Progenitor cell of endocrine pancreas (in vitro differentiated cells): ENCODE measurements around the gene SSTR3. TPM values are rescaled to one million over a fixed set of nuclear protein-coding genes. Genes with fewer than 3 reads are reported as not detected.
"Not testable (repeated sequence)": the region's sequence is repeated elsewhere in the genome, so short reads cannot be mapped to it uniquely, and the experiment has no call there.

Experiments
- DNase-seq: peaks from one replicate; pipeline ENCODE4 v3.0.0; 2021; ENCODE audit warnings: low spot score; ENCODE audit not compliant: unreplicated experiment
- H3K27ac Mint-ChIP-seq: 2 replicates; pipeline ENCODE4 v1.8.0; 2021; ENCODE audit warnings: mild to moderate bottlenecking, moderate library complexity, mixed read lengths
- H3K27me3 Mint-ChIP-seq: 2 replicates; pipeline ENCODE4 v1.8.0; 2021; ENCODE audit warnings: mixed read lengths
- H3K36me3 Mint-ChIP-seq: 2 replicates; pipeline ENCODE4 v1.8.0; 2022; ENCODE audit warnings: mixed read lengths; ENCODE audit not compliant: insufficient read depth
- H3K4me1 Mint-ChIP-seq: 2 replicates; pipeline ENCODE4 v1.8.0; 2021; ENCODE audit warnings: low read depth, mixed read lengths
- H3K4me3 Mint-ChIP-seq: 2 replicates; pipeline ENCODE4 v1.8.0; 2021; ENCODE audit warnings: low read depth, mild to moderate bottlenecking, moderate library complexity, mixed read lengths
- H3K9me3 Mint-ChIP-seq: 2 replicates; pipeline ENCODE4 v1.8.0; 2021; ENCODE audit warnings: low read depth, mixed read lengths
- total RNA-seq: library from RNA; stranded (reverse); gene quantifications from 2 replicates; pipeline ENCODE4 v1.2.1, GENCODE V29; 2021
- TF ChIP-seq, protein P1 (sequence below): fragments of 200-600 bp; sonication (generic); IDR thresholded peaks from one replicate; pipeline ENCODE4 v1.5.0; 2021; ENCODE audit warnings: antibody characterized with exemption, mild to moderate bottlenecking; ENCODE audit not compliant: unreplicated experiment

SSTR3 gene
- total RNA-seq, 1 donor from 2014 or later, result 1.9 TPM

DNA sequence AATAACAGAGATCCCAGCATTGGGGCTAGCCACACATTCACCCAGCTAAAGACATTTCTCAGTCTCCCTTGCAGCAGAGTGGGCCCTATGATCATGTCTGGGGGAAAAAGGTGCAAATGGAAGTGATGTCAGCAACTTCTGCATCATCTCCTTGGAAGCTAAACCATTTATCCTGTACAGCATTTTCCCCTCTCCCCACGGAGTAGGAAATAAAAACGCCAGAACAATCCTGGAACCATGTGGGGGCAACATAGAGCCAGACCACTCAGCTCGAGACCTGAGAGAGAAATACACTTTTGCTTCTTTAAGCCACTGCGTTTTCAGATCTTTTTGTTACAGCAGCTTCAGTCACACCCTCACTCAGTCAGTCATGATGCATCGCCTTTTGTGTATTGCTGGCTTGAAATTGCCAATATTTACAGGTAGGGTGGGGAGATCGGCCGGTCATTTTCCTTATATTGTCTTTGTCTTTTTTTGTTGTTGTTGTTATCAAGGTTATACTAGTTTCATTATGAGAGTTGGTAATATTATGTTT is 40.9 kb upstream of the SSTR3 start:
- Mint-ChIP-seq H3K9me3 (no peaks in the 10 kb centered on the region), H3K27me3 (peaks cover 11% of the 10 kb centered on the region), H3K36me3 (no peaks in the 10 kb centered on the region), H3K4me1 (peaks cover 5% of the 10 kb centered on the region), H3K27ac (no peak overlapping the region), H3K4me3 (no peak overlapping the region)
- TF ChIP-seq, protein P1, sequence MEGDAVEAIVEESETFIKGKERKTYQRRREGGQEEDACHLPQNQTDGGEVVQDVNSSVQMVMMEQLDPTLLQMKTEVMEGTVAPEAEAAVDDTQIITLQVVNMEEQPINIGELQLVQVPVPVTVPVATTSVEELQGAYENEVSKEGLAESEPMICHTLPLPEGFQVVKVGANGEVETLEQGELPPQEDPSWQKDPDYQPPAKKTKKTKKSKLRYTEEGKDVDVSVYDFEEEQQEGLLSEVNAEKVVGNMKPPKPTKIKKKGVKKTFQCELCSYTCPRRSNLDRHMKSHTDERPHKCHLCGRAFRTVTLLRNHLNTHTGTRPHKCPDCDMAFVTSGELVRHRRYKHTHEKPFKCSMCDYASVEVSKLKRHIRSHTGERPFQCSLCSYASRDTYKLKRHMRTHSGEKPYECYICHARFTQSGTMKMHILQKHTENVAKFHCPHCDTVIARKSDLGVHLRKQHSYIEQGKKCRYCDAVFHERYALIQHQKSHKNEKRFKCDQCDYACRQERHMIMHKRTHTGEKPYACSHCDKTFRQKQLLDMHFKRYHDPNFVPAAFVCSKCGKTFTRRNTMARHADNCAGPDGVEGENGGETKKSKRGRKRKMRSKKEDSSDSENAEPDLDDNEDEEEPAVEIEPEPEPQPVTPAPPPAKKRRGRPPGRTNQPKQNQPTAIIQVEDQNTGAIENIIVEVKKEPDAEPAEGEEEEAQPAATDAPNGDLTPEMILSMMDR, result peak; percentile 10
- DNase-seq, result no peak

DNA sequence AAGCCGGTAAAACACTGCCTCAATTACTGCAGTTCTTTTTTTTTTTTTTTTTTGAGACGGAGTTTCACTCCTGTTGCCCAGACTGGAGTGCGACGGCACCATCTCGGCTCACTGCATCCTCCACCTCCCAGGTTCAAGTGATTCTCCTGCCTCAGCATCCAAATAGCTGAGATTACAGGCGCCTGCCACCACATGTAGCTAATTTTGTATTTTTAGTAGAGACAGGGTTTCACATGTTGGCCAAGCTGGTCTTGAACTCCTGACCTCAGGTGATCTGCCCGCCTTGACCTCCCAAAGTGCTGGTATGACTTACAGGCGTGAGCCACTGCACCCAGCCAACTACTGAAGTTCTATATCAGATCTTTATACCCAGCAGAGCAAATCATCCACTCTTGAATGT is 39.6 kb upstream of the SSTR3 start:
- peaks cover 11% of the 10 kb centered on the region for H3K27me3 Mint-ChIP-seq
- not testable (repeated sequence) for H3K36me3 Mint-ChIP-seq, H3K4me3 Mint-ChIP-seq, DNase-seq, H3K4me1 Mint-ChIP-seq, H3K9me3 Mint-ChIP-seq, H3K27ac Mint-ChIP-seq

DNA sequence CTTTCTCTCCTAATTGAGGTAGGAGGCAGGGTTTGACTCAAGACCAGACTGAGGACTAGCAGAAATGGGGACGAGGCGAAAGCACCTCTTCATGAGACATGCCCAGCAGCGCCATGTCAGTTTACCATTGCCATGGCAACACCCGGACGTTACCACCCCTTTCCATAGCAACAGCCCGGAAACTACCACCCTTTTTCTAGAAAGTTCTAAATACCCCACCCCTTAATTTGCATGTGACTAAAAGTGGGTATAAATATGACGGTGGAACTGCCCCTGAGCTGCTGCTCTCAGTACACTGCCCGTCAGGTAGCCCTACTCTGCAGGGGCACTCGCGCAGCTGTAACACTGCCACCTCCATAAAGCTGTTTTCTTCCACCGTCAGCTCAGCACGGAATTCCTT is 37.7 kb upstream of the SSTR3 start:
- Mint-ChIP-seq H3K9me3 (no peaks in the 10 kb centered on the region), H3K36me3 (no peaks in the 10 kb centered on the region), H3K4me3 (no peak overlapping the region), H3K4me1 (peaks cover 2% of the 10 kb centered on the region), H3K27ac (no peak overlapping the region), H3K27me3 (peaks cover 5% of the 10 kb centered on the region)
- no peak for DNase-seq
- TF ChIP-seq, protein P1, result no peak

DNA sequence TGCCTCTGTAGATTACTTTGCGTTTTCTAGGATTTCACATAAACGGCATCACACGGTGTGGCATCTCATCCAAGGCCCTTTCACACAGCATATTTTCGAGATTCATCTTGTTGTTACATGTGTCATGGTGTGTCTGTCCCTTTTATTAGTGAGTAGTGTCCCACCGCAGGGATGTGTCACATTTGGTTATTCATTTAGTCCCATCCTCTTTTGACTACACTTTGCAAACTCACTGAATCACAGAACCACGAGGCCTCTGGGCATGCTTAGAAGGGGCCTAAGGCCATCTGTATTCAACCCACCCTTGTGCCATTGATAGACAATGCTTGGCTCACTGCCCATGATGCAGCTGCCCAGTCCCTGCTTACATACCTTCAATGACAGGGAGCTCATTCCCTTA is 36.0 kb upstream of the SSTR3 start:
- TF ChIP-seq, protein P1, result no peak
- Mint-ChIP-seq H3K4me3 (no peak overlapping the region), H3K4me1 (no peaks in the 10 kb centered on the region), H3K27me3 (peaks cover 3% of the 10 kb centered on the region), H3K36me3 (no peaks in the 10 kb centered on the region), H3K9me3 (no peaks in the 10 kb centered on the region), H3K27ac (no peak overlapping the region)
- no peak for DNase-seq

DNA sequence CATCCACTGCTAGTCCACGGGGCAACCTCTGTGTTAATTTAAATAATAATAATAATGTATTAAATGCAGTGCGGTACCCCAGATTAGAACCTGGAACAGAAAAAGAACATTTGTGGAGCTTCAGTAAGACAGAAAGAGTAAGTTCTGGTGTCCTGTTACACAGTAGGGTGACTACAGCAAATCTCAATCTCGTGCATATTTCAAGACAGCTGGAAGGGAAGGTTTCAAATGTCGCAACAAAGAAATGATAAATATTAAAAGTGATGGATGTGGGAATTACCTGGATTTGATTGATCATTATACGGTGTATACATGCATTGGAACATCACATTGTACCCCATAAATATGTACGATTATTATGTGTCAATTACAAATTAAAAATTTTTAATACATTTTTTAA is 33.5 kb upstream of the SSTR3 start:
- no peak overlapping the region for H3K27ac Mint-ChIP-seq

More for the DNA sequence above, 33.5 kb upstream of the SSTR3 start:
- peaks cover 3% of the 10 kb centered on the region for H3K4me1 Mint-ChIP-seq
- no peaks in the 10 kb centered on the region for H3K9me3 Mint-ChIP-seq
- no peaks in the 10 kb centered on the region for H3K27me3 Mint-ChIP-seq
- no peak overlapping the region for H3K4me3 Mint-ChIP-seq
- no peak for DNase-seq
- TF ChIP-seq, protein P1, result no peak
- no peaks in the 10 kb centered on the region for H3K36me3 Mint-ChIP-seq
